ENCODE results near the gene GATA2.

The GATA2 gene

DNA sequence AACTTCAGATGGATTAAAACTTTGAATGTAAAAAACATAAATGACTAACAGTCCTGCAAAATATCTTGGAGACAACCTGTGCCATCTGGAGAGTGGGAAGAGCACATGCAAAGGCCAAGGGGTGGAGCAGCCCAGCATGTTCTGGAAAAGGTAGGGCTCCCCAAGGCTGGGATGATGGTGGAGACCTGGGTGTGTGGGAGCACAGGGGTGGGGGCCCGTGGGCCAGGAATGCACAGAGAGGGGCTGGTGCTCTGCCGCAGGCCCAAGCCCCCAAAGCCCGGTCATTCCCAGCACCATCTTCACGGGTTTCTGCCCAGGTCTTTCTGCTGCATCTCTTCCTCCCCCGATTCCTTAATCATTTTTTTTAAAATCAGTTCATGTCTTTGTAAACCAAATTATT, 9.7 kb upstream of the GATA2 start (continued):
- TF ChIP-seq, protein P1, sequence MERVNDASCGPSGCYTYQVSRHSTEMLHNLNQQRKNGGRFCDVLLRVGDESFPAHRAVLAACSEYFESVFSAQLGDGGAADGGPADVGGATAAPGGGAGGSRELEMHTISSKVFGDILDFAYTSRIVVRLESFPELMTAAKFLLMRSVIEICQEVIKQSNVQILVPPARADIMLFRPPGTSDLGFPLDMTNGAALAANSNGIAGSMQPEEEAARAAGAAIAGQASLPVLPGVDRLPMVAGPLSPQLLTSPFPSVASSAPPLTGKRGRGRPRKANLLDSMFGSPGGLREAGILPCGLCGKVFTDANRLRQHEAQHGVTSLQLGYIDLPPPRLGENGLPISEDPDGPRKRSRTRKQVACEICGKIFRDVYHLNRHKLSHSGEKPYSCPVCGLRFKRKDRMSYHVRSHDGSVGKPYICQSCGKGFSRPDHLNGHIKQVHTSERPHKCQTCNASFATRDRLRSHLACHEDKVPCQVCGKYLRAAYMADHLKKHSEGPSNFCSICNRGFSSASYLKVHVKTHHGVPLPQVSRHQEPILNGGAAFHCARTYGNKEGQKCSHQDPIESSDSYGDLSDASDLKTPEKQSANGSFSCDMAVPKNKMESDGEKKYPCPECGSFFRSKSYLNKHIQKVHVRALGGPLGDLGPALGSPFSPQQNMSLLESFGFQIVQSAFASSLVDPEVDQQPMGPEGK (CRISPR knock-in tag; IDR thresholded peaks at IDR 0.05; ENCODE audit: borderline replicate concordance), result no peak
- TF ChIP-seq TCF4 (CRISPR knock-in tag; IDR thresholded peaks at IDR 0.05; ENCODE audit: borderline replicate concordance) (no peak), RARB (CRISPR knock-in tag; IDR thresholded peaks at IDR 0.05) (no peak), ESRRG (CRISPR knock-in tag; IDR thresholded peaks at IDR 0.05) (no peak), ZFP3 (CRISPR knock-in tag; IDR thresholded peaks at IDR 0.05) (no peak), PPARA (CRISPR knock-in tag; IDR thresholded peaks at IDR 0.05; ENCODE audit: borderline replicate concordance) (no peak)

DNA sequence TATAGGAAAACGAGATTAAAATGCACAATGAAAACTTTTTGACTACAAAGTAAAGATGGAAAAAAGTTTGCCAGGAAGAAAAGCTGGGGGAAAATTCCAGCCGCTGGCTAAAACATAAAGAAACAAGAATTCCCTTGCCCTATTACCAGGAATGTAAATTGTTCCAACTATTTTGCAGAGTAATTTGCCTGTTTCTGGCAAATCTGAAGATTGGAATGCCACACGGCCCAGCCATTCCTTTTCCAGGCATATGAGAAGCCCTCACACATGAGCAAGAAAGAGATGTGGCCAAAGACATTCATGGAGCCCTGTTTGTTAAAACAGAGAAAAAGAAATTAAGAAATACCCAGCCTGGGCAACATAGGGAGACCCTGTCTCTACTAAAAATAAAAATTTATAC, 8.4 kb upstream of the GATA2 start:
- ATAC-seq, result no peak
- no peak for TF ChIP-seq ISL1 (CRISPR knock-in tag; IDR thresholded peaks at IDR 0.05)
- TF ChIP-seq ZC3H10 (CRISPR knock-in tag; IDR thresholded peaks at IDR 0.05), result no peak
- no peak for TF ChIP-seq TOX (CRISPR knock-in tag; IDR thresholded peaks at IDR 0.05; ENCODE audit: borderline replicate concordance)
- no peak for TF ChIP-seq TCF4 (CRISPR knock-in tag; IDR thresholded peaks at IDR 0.05; ENCODE audit: borderline replicate concordance)
- TF ChIP-seq OSR1 (CRISPR knock-in tag; IDR thresholded peaks at IDR 0.05), result no peak
- TF ChIP-seq, protein P2, sequence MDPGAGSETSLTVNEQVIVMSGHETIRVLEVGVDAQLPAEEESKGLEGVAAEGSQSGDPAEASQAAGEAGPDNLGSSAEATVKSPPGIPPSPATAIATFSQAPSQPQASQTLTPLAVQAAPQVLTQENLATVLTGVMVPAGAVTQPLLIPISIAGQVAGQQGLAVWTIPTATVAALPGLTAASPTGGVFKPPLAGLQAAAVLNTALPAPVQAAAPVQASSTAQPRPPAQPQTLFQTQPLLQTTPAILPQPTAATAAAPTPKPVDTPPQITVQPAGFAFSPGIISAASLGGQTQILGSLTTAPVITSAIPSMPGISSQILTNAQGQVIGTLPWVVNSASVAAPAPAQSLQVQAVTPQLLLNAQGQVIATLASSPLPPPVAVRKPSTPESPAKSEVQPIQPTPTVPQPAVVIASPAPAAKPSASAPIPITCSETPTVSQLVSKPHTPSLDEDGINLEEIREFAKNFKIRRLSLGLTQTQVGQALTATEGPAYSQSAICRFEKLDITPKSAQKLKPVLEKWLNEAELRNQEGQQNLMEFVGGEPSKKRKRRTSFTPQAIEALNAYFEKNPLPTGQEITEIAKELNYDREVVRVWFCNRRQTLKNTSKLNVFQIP (CRISPR knock-in tag; IDR thresholded peaks at IDR 0.05; ENCODE audit: borderline replicate concordance, low read depth), result no peak
- TF ChIP-seq, protein P3, sequence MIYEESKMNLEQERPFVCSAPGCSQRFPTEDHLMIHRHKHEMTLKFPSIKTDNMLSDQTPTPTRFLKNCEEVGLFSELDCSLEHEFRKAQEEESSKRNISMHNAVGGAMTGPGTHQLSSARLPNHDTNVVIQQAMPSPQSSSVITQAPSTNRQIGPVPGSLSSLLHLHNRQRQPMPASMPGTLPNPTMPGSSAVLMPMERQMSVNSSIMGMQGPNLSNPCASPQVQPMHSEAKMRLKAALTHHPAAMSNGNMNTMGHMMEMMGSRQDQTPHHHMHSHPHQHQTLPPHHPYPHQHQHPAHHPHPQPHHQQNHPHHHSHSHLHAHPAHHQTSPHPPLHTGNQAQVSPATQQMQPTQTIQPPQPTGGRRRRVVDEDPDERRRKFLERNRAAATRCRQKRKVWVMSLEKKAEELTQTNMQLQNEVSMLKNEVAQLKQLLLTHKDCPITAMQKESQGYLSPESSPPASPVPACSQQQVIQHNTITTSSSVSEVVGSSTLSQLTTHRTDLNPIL (CRISPR knock-in tag; IDR thresholded peaks at IDR 0.05; ENCODE audit: low read depth), result no peak
- TF ChIP-seq ZFP3 (CRISPR knock-in tag; IDR thresholded peaks at IDR 0.05), result no peak
- no peak for TF ChIP-seq ZNF70 (CRISPR knock-in tag; IDR thresholded peaks at IDR 0.05)
- no peak for TF ChIP-seq ZFP30 (CRISPR knock-in tag; IDR thresholded peaks at IDR 0.05)
- TF ChIP-seq, protein P4, sequence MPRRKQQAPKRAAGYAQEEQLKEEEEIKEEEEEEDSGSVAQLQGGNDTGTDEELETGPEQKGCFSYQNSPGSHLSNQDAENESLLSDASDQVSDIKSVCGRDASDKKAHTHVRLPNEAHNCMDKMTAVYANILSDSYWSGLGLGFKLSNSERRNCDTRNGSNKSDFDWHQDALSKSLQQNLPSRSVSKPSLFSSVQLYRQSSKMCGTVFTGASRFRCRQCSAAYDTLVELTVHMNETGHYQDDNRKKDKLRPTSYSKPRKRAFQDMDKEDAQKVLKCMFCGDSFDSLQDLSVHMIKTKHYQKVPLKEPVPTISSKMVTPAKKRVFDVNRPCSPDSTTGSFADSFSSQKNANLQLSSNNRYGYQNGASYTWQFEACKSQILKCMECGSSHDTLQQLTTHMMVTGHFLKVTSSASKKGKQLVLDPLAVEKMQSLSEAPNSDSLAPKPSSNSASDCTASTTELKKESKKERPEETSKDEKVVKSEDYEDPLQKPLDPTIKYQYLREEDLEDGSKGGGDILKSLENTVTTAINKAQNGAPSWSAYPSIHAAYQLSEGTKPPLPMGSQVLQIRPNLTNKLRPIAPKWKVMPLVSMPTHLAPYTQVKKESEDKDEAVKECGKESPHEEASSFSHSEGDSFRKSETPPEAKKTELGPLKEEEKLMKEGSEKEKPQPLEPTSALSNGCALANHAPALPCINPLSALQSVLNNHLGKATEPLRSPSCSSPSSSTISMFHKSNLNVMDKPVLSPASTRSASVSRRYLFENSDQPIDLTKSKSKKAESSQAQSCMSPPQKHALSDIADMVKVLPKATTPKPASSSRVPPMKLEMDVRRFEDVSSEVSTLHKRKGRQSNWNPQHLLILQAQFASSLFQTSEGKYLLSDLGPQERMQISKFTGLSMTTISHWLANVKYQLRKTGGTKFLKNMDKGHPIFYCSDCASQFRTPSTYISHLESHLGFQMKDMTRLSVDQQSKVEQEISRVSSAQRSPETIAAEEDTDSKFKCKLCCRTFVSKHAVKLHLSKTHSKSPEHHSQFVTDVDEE (CRISPR knock-in tag; IDR thresholded peaks at IDR 0.05), result no peak
- TF ChIP-seq ESRRG (CRISPR knock-in tag; IDR thresholded peaks at IDR 0.05), result no peak
- TF ChIP-seq CSDC2 (CRISPR knock-in tag; IDR thresholded peaks at IDR 0.05), result no peak
- TF ChIP-seq SNAI2 (CRISPR knock-in tag; IDR thresholded peaks at IDR 0.05), result no peak
- TF ChIP-seq, protein P5, sequence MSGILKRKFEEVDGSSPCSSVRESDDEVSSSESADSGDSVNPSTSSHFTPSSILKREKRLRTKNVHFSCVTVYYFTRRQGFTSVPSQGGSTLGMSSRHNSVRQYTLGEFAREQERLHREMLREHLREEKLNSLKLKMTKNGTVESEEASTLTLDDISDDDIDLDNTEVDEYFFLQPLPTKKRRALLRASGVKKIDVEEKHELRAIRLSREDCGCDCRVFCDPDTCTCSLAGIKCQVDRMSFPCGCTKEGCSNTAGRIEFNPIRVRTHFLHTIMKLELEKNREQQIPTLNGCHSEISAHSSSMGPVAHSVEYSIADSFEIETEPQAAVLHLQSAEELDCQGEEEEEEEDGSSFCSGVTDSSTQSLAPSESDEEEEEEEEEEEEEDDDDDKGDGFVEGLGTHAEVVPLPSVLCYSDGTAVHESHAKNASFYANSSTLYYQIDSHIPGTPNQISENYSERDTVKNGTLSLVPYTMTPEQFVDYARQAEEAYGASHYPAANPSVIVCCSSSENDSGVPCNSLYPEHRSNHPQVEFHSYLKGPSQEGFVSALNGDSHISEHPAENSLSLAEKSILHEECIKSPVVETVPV (CRISPR knock-in tag; IDR thresholded peaks at IDR 0.05), result no peak
- no peak for TF ChIP-seq RARB (CRISPR knock-in tag; IDR thresholded peaks at IDR 0.05)

DNA sequence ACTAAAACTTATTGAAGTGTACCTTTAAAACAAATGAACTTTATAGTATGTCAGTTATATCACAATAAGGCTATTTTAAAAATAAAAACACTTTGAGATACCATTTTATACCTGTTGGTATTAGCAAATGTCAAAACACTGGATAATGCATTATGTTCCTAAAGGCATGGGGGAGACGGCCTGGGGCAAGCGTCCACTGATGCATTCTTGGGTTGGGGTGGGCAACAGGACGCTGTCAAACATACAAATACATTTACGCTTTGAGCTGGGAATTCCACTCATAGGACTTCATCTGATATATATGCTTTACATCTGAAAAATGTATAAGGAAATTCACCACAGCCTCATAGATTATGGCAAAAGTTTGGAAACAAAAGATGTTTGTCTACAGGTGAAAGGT, 7.6 kb upstream of the GATA2 start:
- no peak for ATAC-seq
- TF ChIP-seq BACH2 (CRISPR knock-in tag; IDR thresholded peaks at IDR 0.05; ENCODE audit: borderline replicate concordance), result no peak
- TF ChIP-seq ISL1 (CRISPR knock-in tag; IDR thresholded peaks at IDR 0.05), result no peak
- TF ChIP-seq RARB (CRISPR knock-in tag; IDR thresholded peaks at IDR 0.05), result no peak

DNA sequence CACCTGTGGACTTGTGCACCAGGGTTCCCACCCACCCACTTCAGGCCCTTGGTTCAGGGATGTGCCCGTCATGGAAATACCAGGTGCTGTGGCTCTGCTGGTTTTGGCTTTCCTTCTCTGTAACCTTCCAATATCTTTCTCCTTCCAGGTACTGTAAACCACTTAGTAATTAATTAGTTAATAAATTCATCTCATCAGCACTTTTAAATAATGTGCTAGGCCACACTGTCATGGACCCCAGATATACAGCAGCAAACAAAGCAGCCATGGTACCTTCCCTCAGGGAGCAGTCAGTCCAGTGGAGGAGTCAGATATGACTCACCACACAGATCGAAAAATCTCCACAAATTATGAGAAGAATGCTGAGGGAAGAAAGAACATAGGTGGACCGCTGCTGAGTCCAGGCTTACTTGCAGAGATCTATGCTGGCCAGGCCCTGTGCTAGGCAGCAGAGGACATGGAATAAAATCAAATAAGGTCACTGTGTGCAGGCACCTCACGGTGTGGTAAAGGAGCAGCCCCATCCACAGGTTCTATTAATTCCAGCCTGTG, 6.8 kb upstream of the GATA2 start:
- ATAC-seq, result no peak
- TF ChIP-seq, protein P1 (CRISPR knock-in tag; IDR thresholded peaks at IDR 0.05; ENCODE audit: borderline replicate concordance), result no peak
- TF ChIP-seq ZNF8 (CRISPR knock-in tag; IDR thresholded peaks at IDR 0.05) (no peak), RARB (CRISPR knock-in tag; IDR thresholded peaks at IDR 0.05) (no peak), ARNTL (CRISPR knock-in tag; IDR thresholded peaks at IDR 0.05; ENCODE audit: borderline replicate concordance, low read depth) (no peak), ZNF70 (CRISPR knock-in tag; IDR thresholded peaks at IDR 0.05) (no peak), ISL1 (CRISPR knock-in tag; IDR thresholded peaks at IDR 0.05) (no peak), TCF4 (CRISPR knock-in tag; IDR thresholded peaks at IDR 0.05; ENCODE audit: borderline replicate concordance) (no peak)
- TF ChIP-seq, protein P5 (CRISPR knock-in tag; IDR thresholded peaks at IDR 0.05), result no peak
- TF ChIP-seq, protein P3 (CRISPR knock-in tag; IDR thresholded peaks at IDR 0.05; ENCODE audit: low read depth), result no peak

Measured in SK-N-SH treated with all-trans-retinoic acid at 6 μM for 48 hours (cell line).